C4-2B (cell line): ENCODE results near the gene GPER1.

Source experiments
- CTCF ChIP-seq: fragments of 450-650 bp; conservative IDR thresholded peaks from 2 replicates; pipeline ENCODE4 v1.5.1; 2017; ENCODE audit warnings: mild to moderate bottlenecking
- ZFX ChIP-seq: fragments of 450-650 bp; IDR thresholded peaks from 2 replicates; pipeline ENCODE4 v1.6.1; 2017

GRCh38 chr7:1134951-1135350 is 47.0 kb downstream of the GPER1 start:
- TF ChIP-seq CTCF (no peak), ZFX (no peak)
